Effector memory CD8-positive, alpha-beta T cell (primary cell): ENCODE results near the gene SLC47A1.

Experiments
- ATAC-seq: fragments of 150-1000 bp; cut with Tn5 transposase; replicated peaks from 2 replicates; pipeline ENCODE4 v1.10.0; 2021; ENCODE audit warnings: mild to moderate bottlenecking, moderate library complexity
- DNase-seq, 3 experiments: peaks; one replicate each; pipeline ENCODE4 v3.0.0; 2021
- H3K27ac Mint-ChIP-seq, 2 donors: one replicate each; pipeline ENCODE4 v1.8.0; 2022; ENCODE audit warnings: mild to moderate bottlenecking in 2 of 2, mixed read lengths in 2 of 2, moderate library complexity in 2 of 2
- H3K27me3 Mint-ChIP-seq, 2 donors: one replicate each; pipeline ENCODE4 v1.8.0; 2022; ENCODE audit warnings: mixed read lengths in 2 of 2
- H3K36me3 Mint-ChIP-seq: one replicate; pipeline ENCODE4 v1.8.0; 2022; ENCODE audit warnings: mild to moderate bottlenecking, moderate library complexity, mixed read lengths; ENCODE audit not compliant: insufficient read depth
- H3K4me1 Mint-ChIP-seq, 2 donors: one replicate each; pipeline ENCODE4 v1.8.0; 2022; ENCODE audit warnings: low read depth in 2 of 2, mixed read lengths in 2 of 2
- H3K4me3 Mint-ChIP-seq, 2 donors: one replicate each; pipeline ENCODE4 v1.8.0; 2022; ENCODE audit warnings: mild to moderate bottlenecking in 2 of 2, mixed read lengths in 2 of 2, moderate library complexity in 2 of 2
- H3K9me3 Mint-ChIP-seq, 2 donors: one replicate each; pipeline ENCODE4 v1.8.0; 2022; ENCODE audit warnings: mixed read lengths in 2 of 2

SLC47A1 gene

GRCh38 chr17:19618015-19618414 is 84.4 kb downstream of the SLC47A1 start:
- H3K9me3 Mint-ChIP-seq: peaks cover 10 to 23% of the 10 kb centered on the region in 2 donors
- H3K4me1 Mint-ChIP-seq: peaks cover 3 to 6% of the 10 kb centered on the region in 2 donors
- ATAC-seq (no peak), DNase-seq (no peak)
- H3K27ac Mint-ChIP-seq: no peak overlapping the region
- H3K36me3 Mint-ChIP-seq: no peaks in the 10 kb centered on the region
- H3K4me3 Mint-ChIP-seq: no peak overlapping the region
- H3K27me3 Mint-ChIP-seq: peaks cover 0 to 6% of the 10 kb centered on the region in 2 donors

GRCh38 chr17:19619705-19620325 is 86.2 kb downstream of the SLC47A1 start:
- peaks cover 0 to 17% of the 10 kb centered on the region in 2 donors for H3K27me3 Mint-ChIP-seq
- DNase-seq: no peak
- H3K27ac Mint-ChIP-seq: no peak overlapping the region
- no peak for ATAC-seq
- H3K9me3 Mint-ChIP-seq: peaks cover 10 to 23% of the 10 kb centered on the region in 2 donors
- no peak overlapping the region for H3K4me3 Mint-ChIP-seq
- no peaks in the 10 kb centered on the region for H3K36me3 Mint-ChIP-seq
- no peaks in the 10 kb centered on the region for H3K4me1 Mint-ChIP-seq

- ATAC-seq (no peak), DNase-seq (no peak)
- H3K27me3 Mint-ChIP-seq: peaks cover 0 to 22% of the 10 kb centered on the region in 2 donors
- no peak overlapping the region for H3K27ac Mint-ChIP-seq
- peaks cover 10 to 21% of the 10 kb centered on the region in 2 donors for H3K9me3 Mint-ChIP-seq
- no peaks in the 10 kb centered on the region for H3K4me1 Mint-ChIP-seq
- H3K4me3 Mint-ChIP-seq: no peak overlapping the region
- H3K36me3 Mint-ChIP-seq: no peaks in the 10 kb centered on the region
Observed at GRCh38 chr17:19621697-19622096, 88.0 kb downstream of the SLC47A1 start.

- H3K9me3 Mint-ChIP-seq: no peaks in the 10 kb centered on the region
- H3K4me3 Mint-ChIP-seq: no peak overlapping the region
- DNase-seq (no peak), ATAC-seq (no peak)
- no peaks in the 10 kb centered on the region for H3K4me1 Mint-ChIP-seq
- no peaks in the 10 kb centered on the region for H3K36me3 Mint-ChIP-seq
- no peak overlapping the region for H3K27ac Mint-ChIP-seq
- H3K27me3 Mint-ChIP-seq: peaks cover 0 to 29% of the 10 kb centered on the region in 2 donors
Observed at GRCh38 chr17:19626079-19626478, 92.4 kb downstream of the SLC47A1 start.
